Measurements from ENCODE around the gene CATSPERZ. TPM values are rescaled to one million over a fixed set of nuclear protein-coding genes. Genes with fewer than 3 reads are reported as not detected.
"Not testable (repeated sequence)": the region's sequence is repeated elsewhere in the genome, so short reads cannot be mapped to it uniquely, and the experiment has no call there.

The CATSPERZ gene
- total RNA-seq, 2 donors from 2014 or later: 0.55 TPM; not detected in 1

DNA sequence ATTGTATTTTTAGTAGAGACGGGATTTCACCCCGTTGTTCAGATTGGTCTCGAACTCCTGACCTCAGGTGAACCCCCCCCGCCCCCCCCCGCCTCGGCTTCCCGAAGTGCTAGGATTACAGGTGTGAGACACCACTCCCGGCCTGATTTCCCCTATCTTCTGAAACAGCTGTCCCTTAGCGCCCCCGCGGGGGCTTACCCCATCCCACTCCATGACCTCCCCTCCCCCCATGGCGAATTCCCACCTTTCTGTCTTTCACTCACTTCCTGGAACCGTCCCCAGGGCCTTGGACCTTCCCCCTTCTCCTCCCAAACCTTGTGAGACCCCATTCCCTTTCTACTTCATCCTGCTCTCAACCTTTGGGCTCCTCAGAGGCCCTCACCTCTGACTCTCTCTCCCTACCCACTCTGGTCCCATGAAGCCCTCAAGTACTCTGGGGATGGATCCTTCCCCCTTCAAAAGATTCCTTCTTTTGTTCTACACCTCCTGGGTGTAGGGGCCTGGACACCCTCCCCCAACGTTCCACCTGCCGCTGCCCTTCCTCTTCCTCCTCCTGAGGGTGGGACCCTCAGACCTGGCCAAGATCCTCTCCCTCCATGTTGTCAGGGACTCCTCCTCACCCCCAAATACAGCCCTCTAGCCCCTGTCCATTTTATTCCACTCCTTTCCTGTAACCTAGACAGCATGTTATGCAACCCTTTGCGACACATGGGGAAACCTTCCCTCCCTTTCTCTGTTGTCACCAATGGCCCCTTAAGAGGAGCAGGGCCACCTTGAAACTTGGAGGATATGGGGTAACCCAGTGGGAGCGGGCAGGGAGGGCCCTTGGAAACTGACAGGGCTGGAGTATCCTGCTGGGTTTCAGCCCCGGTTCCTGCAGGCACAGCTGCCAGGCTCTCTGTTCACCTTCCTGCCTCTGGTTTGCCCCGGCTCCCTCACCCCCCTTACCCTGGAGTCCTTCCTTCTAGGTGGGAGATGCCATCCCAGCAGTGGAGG is 18.9 kb downstream of the CATSPERZ start:
- Mint-ChIP-seq H3K27ac (peak overlapping the region; percentile 99), H3K36me3 (peaks cover 27 to 28% of the 10 kb centered on the region in 2 donors), H3K9me3 (no peaks in the 10 kb centered on the region)
- ATAC-seq (no peak), DNase-seq (ENCODE audit: low spot score in 2 of 2) (no peak)

DNA sequence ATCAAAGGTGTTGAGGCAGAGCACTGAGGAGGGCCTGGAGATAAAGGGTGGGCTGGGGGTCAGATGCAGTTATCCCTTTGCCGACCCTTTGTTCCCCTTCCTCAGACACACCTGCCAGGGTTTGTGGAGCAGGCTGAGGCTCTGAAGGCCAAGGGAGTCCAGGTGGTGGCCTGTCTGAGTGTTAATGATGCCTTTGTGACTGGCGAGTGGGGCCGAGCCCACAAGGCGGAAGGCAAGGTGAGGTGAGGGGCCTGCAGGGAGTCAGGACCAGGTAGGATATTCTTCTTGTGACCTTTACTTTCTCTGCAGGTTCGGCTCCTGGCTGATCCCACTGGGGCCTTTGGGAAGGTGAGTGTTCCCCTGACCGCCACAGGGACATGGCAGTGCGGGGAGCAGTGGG is 20.4 kb downstream of the CATSPERZ start:
- H3K27ac Mint-ChIP-seq: peak overlapping the region; percentile 27 to 93
- H3K9me3 Mint-ChIP-seq: no peaks in the 10 kb centered on the region
- DNase-seq (ENCODE audit: low spot score in 2 of 2) (no peak), ATAC-seq (no peak)
- H3K36me3 Mint-ChIP-seq: peaks cover 27 to 28% of the 10 kb centered on the region in 2 donors

DNA sequence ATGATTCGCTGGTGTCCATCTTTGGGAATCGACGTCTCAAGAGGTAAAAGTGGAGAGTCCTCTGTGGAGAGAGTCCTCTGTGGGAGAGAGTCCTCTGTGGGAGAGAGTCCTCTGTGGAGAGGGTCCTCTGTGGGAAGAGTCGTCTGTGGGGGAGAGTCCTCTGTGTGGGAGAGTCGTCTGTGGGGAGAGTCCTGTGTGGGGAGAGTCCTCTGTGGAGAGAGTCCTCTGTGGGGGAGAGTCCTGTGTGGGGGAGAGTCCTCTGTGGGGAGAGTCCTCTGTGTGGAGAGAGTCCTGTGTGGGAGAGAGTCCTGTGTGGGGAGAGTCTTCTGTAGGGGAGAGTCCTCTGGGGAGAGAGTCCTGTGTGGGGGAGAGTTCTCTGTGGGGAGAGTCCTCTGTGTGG is 20.9 kb downstream of the CATSPERZ start:
- Mint-ChIP-seq H3K36me3 (peaks cover 27 to 28% of the 10 kb centered on the region in 2 donors), H3K27ac (peak overlapping the region; percentile 27 to 93), H3K9me3 (no peaks in the 10 kb centered on the region)
- DNase-seq (ENCODE audit: low spot score in 2 of 2) (no peak), ATAC-seq (no peak)

DNA sequence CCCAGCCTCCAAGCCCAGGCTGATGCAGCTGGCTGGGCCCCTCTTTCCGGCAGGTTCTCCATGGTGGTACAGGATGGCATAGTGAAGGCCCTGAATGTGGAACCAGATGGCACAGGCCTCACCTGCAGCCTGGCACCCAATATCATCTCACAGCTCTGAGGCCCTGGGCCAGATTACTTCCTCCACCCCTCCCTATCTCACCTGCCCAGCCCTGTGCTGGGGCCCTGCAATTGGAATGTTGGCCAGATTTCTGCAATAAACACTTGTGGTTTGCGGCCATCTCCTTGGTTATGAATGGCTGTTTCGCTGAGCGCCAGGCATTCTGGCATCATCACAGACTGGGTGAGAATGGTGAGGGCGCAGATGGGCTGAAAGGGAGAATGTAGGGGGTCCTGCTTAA is 21.4 kb downstream of the CATSPERZ start:
- DNase-seq (ENCODE audit: low spot score in 2 of 2) (no peak), ATAC-seq (no peak)
- H3K27ac Mint-ChIP-seq: no peak overlapping the region
- peaks cover 24 to 25% of the 10 kb centered on the region in 2 donors for H3K36me3 Mint-ChIP-seq
- H3K9me3 Mint-ChIP-seq: no peaks in the 10 kb centered on the region

DNA sequence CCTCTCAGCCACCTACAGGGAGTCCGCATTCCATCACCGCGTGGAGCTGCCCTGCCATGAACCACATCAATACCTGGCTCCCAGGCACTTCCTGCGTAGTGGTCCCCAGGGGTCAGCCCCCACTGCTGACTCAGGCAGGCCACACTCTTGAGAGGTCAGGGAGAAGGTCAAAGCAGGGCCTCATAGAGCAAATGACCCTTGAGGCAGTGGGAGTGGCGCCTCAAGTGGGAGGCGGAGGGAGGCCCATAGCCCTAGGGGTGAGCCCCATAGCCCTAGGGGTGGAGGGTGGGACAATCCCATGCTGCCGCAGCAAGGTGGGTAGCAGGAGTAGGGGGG is 22.7 kb downstream of the CATSPERZ start:
- peaks cover 12 to 15% of the 10 kb centered on the region in 2 donors for H3K36me3 Mint-ChIP-seq
- H3K27ac Mint-ChIP-seq: peak overlapping the region in 1 of 2 donors; percentile 65
- no peaks in the 10 kb centered on the region for H3K9me3 Mint-ChIP-seq
- ATAC-seq (no peak), DNase-seq (ENCODE audit: low spot score in 2 of 2) (no peak)

DNA sequence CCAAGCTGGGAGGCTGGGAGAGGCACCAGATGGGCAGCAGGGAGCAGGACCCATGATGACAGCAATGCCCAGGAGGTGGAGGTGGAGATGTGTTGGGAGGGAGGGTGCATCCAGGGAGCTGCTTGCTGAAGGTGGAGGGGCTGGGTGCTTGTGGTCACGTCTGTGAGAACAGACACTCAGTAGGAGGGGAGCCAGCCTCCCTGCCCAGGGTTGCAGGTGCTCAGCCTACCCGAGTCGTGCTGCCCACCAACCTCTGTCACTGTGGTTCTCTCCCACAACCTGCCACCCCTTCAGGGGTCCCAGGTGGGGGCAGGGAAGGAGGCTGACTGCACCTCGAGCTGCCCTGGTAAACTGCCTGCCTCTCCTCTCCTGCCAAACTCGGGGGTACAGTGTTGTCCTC is 23.2 kb downstream of the CATSPERZ start:
- DNase-seq (ENCODE audit: low spot score in 2 of 2) (no peak), ATAC-seq (no peak)
- Mint-ChIP-seq H3K36me3 (peaks cover 7 to 10% of the 10 kb centered on the region in 2 donors), H3K9me3 (no peaks in the 10 kb centered on the region), H3K27ac (peak overlapping the region in 1 of 2 donors; percentile 65)

DNA sequence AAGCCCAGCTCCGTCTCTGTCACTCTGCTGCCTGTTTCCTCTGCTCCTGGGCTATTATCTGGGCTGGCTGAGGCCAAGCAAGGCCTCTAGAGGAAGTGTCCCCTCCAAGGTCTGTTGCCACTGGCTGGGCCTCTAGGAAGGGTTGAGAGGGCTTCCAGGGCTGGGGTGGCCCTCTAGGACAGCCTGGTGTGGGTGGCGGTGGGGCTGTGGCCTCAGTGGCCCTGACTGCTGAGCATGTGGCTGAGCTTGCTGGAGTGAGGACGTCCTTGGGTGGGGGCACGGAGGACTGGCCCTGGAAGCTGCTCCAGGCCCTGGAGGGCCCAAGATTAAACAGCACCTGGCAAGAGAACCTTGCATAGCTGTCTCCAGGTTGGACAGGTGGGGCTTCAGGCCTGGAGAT is 23.8 kb downstream of the CATSPERZ start:
- H3K36me3 Mint-ChIP-seq: not testable (repeated sequence)
- H3K27ac Mint-ChIP-seq: peak overlapping the region; percentile 9 to 75

DNA sequence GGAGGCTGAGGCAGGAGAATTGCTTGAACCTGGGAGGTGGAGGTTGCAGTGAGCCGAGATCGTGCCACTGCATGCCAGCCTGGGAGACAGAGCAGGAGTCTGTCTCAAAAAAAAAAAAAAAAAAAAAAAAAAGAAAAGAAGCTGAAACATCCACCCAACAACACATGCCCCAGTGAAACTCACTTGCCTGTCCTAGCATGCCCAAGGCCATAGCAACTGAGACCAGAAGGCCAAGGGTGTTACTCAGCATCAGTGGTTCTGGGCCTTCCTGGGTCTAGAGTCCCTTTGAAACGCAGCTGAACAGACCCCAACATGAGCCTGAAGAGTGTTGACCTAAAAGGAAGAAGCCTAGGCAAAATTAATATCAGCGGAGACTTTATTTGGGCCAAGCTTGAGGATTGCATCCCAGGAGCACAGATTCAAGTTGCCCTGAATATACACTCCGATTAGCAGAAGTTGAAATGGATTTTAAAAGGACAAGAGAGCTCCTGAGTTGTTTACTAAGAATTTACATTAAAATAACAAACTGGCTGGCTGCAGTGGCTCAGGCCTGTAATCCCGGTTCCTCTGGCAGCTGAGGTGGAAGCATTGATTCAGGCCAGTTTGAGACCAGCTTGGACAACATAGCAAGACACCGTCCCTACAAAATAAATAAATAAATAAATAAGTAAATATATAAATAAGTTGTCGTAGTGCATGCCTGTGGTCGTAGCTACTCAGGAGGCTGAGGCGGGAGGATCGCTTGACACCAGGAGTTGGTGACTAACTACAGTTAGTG is 24.7 kb downstream of the CATSPERZ start:
- Mint-ChIP-seq H3K9me3 (no peaks in the 10 kb centered on the region), H3K36me3 (peaks cover 0 to 9% of the 10 kb centered on the region in 2 donors), H3K27ac (peak overlapping the region in 1 of 2 donors; percentile 75)
- ATAC-seq (no peak), DNase-seq (ENCODE audit: low spot score in 2 of 2) (no peak)

More for the DNA sequence above, 23.8 kb downstream of the CATSPERZ start:
- not testable (repeated sequence) for ATAC-seq; DNase-seq (ENCODE audit: low spot score in 2 of 2); H3K9me3 Mint-ChIP-seq

DNA sequence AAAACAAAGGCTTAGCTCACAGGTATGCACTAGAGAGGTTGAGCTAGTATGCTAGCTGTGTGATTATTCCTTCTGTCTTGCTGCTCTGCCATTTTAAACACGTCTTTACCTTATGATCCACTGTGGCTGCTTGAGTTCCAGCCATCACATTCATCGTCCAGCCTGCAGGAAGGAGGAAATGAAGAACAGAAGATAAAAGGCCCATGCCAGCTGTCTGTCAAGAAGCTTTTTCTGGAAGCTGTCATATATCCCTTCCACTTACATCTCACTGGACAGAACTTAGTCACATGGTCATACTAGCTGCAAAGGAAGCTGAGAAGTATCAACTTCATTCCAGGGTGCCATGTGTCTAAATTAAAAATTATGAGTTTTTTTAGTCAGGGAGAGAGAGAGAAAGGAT is 27.2 kb downstream of the CATSPERZ start:
- Mint-ChIP-seq H3K9me3 (no peaks in the 10 kb centered on the region), H3K36me3 (no peaks in the 10 kb centered on the region), H3K27ac (no peak overlapping the region)
- ATAC-seq (no peak), DNase-seq (ENCODE audit: low spot score in 2 of 2) (no peak)

DNA sequence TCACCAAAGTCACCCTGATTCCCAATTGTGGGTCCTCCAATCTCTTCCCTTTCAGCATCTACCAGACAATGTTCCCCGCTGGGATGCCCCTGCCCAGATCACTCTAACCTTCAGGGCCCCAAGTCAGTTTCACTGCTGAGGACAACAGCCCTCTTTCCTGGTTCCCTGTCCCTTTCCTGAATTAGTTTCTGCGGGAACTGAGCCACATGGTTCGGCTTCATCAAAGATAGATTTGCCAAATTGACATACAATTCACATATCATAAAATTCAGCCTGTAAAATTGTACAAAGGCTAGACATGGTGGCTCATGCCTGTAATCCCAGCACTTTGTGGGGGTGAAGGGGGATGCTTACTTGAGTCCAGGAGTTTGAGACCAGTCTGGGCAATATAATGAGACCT is 27.8 kb downstream of the CATSPERZ start:
- Mint-ChIP-seq H3K36me3 (no peaks in the 10 kb centered on the region), H3K27ac (no peak overlapping the region), H3K9me3 (no peaks in the 10 kb centered on the region)
- DNase-seq (ENCODE audit: low spot score in 2 of 2) (no peak), ATAC-seq (no peak)

DNA sequence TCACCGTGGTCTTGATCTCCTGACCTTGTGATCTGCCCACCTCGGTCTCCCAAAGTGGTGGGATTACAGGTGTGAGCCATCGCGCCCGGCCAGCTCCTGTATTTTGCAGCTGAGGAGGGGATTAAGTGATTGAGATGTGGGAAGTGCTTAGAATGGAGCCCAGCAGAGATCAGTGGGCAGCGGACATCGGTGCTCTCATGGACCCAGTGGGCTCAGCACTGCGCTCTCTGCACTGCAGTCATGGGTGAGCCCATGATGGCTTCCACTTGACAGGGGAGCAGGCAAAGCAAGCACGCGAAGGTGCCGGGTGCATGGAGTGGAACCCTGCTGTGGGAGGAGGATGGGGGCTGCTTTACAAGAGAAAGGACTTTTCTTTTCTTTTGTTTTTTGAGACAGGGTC is 30.7 kb downstream of the CATSPERZ start:
- Mint-ChIP-seq H3K36me3 (no peaks in the 10 kb centered on the region), H3K27ac (no peak overlapping the region)
- ATAC-seq: no peak

DNA sequence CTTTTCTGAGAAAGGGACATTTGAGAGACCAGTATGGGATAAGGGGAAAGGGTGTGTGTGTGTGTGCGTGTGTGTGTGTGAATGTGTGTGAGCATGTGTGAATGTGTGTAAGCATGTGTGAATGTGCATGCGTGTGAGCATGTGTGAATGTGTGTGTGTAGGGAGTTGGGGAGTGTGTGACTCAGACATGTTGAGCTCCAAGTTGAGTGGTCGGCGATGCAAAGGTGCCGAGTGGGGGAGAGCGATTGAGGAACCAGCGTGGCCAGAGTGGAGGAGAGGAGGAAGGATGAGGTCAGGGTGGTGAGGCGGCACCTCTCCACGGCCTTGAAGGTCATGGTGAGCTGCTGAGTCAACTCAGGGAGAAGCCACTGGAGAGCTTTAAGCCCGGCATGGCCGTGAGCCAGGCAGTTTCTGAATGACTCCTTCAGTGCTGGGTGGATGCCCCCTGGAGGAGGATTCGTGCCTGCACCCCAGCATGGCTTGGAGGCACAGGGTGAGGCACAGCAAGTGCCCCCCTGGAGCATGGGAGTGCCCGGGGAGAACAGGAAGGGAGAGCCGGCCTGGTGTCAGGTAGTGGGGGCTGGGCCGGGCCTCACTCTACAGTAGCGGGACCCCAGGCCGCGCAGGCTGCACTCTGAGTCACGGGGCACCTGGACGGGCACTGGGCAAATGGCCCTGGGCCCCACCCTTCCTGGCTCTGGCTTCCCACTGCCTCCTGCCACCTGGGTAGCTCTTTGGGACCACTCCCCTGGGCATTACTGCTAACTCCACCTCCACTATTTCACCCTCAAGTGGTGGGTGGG is 31.6 kb downstream of the CATSPERZ start:
- no peaks in the 10 kb centered on the region for H3K9me3 Mint-ChIP-seq
- no peaks in the 10 kb centered on the region for H3K36me3 Mint-ChIP-seq
- peak overlapping the region; percentile 12 for H3K27ac Mint-ChIP-seq
- DNase-seq (ENCODE audit: low spot score in 2 of 2): peak; percentile 78 to 89
- peak; percentile 84 to 90 for ATAC-seq

More for the DNA sequence above, 30.7 kb downstream of the CATSPERZ start:
- no peak for DNase-seq (ENCODE audit: low spot score in 2 of 2)
- no peaks in the 10 kb centered on the region for H3K9me3 Mint-ChIP-seq

DNA sequence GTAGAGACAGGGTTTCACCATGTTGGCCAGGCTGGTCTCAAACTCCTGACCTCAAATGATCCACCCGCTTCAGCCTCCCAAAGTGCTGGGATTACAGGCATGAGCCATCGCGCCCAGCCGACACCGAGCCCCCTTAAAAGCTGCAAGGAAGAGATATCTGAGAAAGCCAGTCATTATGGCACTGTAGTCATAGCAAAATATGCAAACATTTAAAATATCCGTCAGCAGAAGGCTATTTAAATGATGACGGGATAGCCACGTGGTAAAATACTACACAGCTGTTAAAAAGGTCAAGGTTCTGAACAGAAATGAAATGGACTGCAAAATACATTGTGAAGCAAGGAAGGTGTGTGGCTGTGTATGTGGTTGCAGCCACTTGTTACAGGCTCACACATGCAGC is 33.4 kb downstream of the CATSPERZ start:
- ATAC-seq (no peak), DNase-seq (ENCODE audit: low spot score in 2 of 2) (no peak)
- Mint-ChIP-seq H3K9me3 (no peaks in the 10 kb centered on the region), H3K27ac (no peak overlapping the region), H3K36me3 (no peaks in the 10 kb centered on the region)

DNA sequence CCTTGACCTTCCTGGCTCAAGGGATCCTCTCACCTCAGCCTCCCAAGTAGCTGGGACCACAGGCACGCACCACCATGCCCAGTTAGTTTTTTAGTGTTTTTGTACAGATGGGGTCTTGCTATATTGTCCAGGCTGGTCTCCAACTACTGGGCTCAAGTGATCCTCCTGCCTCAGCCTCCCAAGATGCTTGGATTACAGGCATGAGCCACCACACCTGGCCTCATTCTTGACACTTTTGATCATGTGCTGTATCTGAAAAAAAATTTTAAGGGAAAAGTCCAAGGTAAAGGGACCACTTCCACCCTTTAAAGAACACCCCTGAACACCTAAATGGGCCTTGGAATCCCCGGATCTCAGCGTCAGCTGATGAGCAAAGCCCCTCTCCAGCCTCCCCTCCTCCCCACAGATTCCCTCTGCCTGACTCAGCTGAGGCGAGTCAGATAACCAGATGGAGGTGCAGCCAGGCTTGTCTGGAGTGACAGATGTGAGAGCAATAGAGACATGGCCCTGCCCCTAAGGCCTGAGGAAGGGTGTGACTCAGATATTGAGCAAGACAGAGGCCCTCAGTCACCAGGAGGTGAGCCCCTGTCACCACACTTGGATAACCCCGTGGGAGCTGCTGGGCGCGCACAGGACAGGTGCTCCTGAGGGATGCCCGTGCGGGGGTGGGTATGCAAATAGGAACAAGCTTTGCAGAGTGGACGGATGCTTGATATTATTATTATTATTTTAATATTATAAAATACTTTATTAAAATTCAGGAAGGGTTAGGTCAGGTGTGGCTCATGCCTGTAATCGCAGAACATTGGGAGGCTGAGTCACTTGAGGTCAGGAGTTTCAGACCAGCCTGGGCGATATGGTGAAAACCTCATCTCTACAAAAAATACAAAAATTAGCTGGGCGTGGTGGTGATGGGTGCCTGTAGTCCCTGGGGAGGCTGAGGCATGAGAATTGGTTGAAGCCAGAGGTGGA is 34.9 kb downstream of the CATSPERZ start:
- H3K27ac Mint-ChIP-seq: peak overlapping the region; percentile 11 to 79
- peaks cover 0 to 10% of the 10 kb centered on the region in 2 donors for H3K36me3 Mint-ChIP-seq
- DNase-seq (ENCODE audit: low spot score in 2 of 2): peak; percentile 55 to 79
- no peaks in the 10 kb centered on the region for H3K9me3 Mint-ChIP-seq
- ATAC-seq: peak; percentile 70 to 81

DNA sequence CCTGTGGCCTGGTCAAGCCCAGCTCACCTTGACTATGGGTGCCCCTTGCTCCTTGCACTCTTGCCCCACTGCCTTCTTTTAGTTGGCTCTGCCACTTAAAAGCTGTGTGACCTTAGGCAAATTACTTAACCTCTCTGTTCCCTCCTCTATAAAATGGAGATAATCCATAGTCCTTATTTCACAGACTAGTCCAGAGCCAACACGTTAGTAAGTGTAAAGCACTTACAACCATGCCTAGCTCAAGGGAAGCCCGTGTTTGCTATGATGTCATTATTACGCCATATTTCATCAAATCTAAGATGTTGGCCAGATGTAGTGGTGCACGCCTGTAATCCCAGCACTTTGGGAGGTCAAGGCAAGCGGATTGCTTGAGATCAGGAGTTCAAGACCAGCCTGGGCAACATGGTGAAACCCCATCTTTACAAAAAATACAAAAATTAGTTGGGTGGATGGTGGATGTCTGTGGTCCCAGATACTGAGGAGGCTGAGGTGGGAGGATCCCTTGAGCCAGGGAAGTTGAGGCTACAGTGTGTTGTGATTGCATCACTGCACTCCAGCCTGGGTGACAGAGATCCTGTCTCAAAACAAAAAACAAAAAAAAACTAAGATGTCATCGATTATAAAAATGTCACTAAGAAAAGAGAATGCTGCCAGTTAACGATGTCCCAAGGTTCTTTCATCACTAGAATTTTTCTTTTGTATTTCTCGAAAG is 37.5 kb downstream of the CATSPERZ start:
- no peak for ATAC-seq
- DNase-seq (ENCODE audit: low spot score in 2 of 2): no peak
- Mint-ChIP-seq H3K27ac (peak overlapping the region in 1 of 2 donors; percentile 47), H3K36me3 (peaks cover 5 to 10% of the 10 kb centered on the region in 2 donors), H3K9me3 (no peaks in the 10 kb centered on the region)
